HepG2 (cell line): ENCODE measurements around the gene KIRREL3. TPM values are rescaled to one million over a fixed set of nuclear protein-coding genes. Genes with fewer than 3 reads are reported as not detected.

Experiments
- ATAC-seq: fragments of 200-7000 bp; cut with Tn5 transposase; 3 replicates; pipeline ENCODE4 v1.9.1; 2020; ENCODE audit warnings: mild to moderate bottlenecking, moderate library complexity
- BruUV-seq: library from RNA; stranded (reverse); fragments of 400-500 nt; replicated peaks from 2 replicates; lab custom pipeline; 2021; lab: Mats Ljungman, UMichigan
- CTCF ChIA-PET: fragments of 300-600 bp; formaldehyde crosslinking; extraction: SDS; loops from one replicate; lab custom pipeline; 2021; ENCODE audit warnings: low total read pairs, inconsistent platforms, low intra/inter-chr PET ratio; lab: Yijun Ruan, JAX
- POLR2A ChIA-PET: fragments of 350-600 bp; sonication (Branson Sonifier 250); formaldehyde crosslinking; loops from one replicate; lab custom pipeline; 2020; ENCODE audit warnings: antibody characterized with exemption, inconsistent platforms; lab: Yijun Ruan, JAX
- DNase-seq: peaks from one replicate; pipeline ENCODE4 v3.0.0-alpha.2; 2015; ENCODE audit warnings: low spot score
- FAIRE-seq: peaks from 3 replicates; lab custom pipeline; 2011; peaks lifted over from hg19 to GRCh38; lab: Jason Lieb, UNC
- H2AFZ ChIP-seq: one replicate; pipeline ENCODE4 v1.6.1; 2011; ENCODE audit warnings: low read length, inconsistent platforms
- H3K27ac ChIP-seq: fragments of 300-600 bp; 3 replicates; pipeline ENCODE4 v1.8.0; 2011; ENCODE audit warnings: mixed run types, mild to moderate bottlenecking, mixed read lengths, low read length, inconsistent platforms; ENCODE audit not compliant: insufficient read depth; ENCODE audit errors: extremely low read length
- H3K27me3 ChIP-seq, 2 experiments: fragments of 200-600 bp in 1 of 2; 2 replicates in 1 of 2; 3 replicates in 1 of 2; pipeline versions ENCODE4 v1.6.0 to v1.8.0; 2011; ENCODE audit warnings: low read length in 2 of 2, mild to moderate bottlenecking in 2 of 2, moderate library complexity in 2 of 2, inconsistent platforms in 1 of 2; ENCODE audit not compliant: insufficient read depth in 2 of 2, control insufficient read depth in 1 of 2
- H3K36me3 ChIP-seq, 2 experiments: fragments of 200-600 bp in 1 of 2; replicated peaks in 1 of 2; 2 replicates in 1 of 2; 3 replicates in 1 of 2; pipeline versions ENCODE4 v1.5.1 to v1.8.0; 2011; ENCODE audit warnings: low read length in 2 of 2, inconsistent platforms in 1 of 2; ENCODE audit not compliant: insufficient read depth in 2 of 2, control insufficient read depth in 1 of 2
- H3K4me1 ChIP-seq: 2 replicates; pipeline ENCODE4 v1.5.1; 2012; ENCODE audit warnings: low read length, inconsistent platforms; ENCODE audit not compliant: insufficient read depth
- H3K4me2 ChIP-seq: 2 replicates; pipeline ENCODE4 v1.6.0; 2011; ENCODE audit warnings: low read depth, low read length, inconsistent platforms
- H3K4me3 ChIP-seq, 3 experiments: fragments of 200-600 bp in 1 of 3; sonication (generic), shearing (Covaris generic) in 1 of 3; replicated peaks in 1 of 3; 2 replicates each; pipeline ENCODE4 v1.5.1; 2011 to 2016; ENCODE audit warnings: low read length in 3 of 3, inconsistent platforms in 2 of 3, low read depth in 2 of 3, mild to moderate bottlenecking in 2 of 3, control low read depth in 1 of 3, mixed read lengths in 1 of 3; ENCODE audit not compliant: insufficient read depth in 1 of 3
- H3K79me2 ChIP-seq: one replicate; pipeline ENCODE4 v1.6.1; 2011; ENCODE audit warnings: low read length, inconsistent platforms; ENCODE audit not compliant: insufficient read depth
- H3K9ac ChIP-seq: 2 replicates; pipeline ENCODE4 v1.6.0; 2011; ENCODE audit warnings: mild to moderate bottlenecking, low read depth, low read length, inconsistent platforms; ENCODE audit not compliant: insufficient read depth
- H3K9me3 ChIP-seq: 2 replicates; pipeline ENCODE4 v1.5.1; 2012; ENCODE audit warnings: mild to moderate bottlenecking, low read length
- H4K20me1 ChIP-seq: 2 replicates; pipeline ENCODE4 v1.6.0; 2011; ENCODE audit warnings: inconsistent platforms, mild to moderate bottlenecking, low read length, moderate library complexity; ENCODE audit not compliant: insufficient read depth
- ARNT2 ChIP-seq: sonication (generic); formaldehyde crosslinking; IDR thresholded peaks from 2 replicates; pipeline ENCODE4 v1.8.0; 2022; ENCODE audit warnings: mild to moderate bottlenecking, low read depth, missing genetic modification reagents, moderate library complexity
- EZH2 ChIP-seq: conservative IDR thresholded peaks from 2 replicates; pipeline ENCODE4 v1.6.1; 2012; ENCODE audit warnings: mild to moderate bottlenecking, low read depth, low read length, moderate library complexity
- IKZF5 ChIP-seq: IDR thresholded peaks from 2 replicates; pipeline ENCODE4 v1.6.1; 2018; ENCODE audit warnings: missing genetic modification reagents, mild to moderate bottlenecking, missing compliant biosample characterization
- KMT2A ChIP-seq: sonication (generic); formaldehyde crosslinking; IDR thresholded peaks from 2 replicates; pipeline ENCODE4 v1.4.0; 2020; ENCODE audit warnings: missing genetic modification reagents
- MXD4 ChIP-seq: IDR thresholded peaks from 2 replicates; pipeline ENCODE4 v1.6.1; 2016; ENCODE audit warnings: mild to moderate bottlenecking, missing biosample characterization, missing genetic modification reagents
- RBAK ChIP-seq: sonication (generic); formaldehyde crosslinking; IDR thresholded peaks from 2 replicates; pipeline ENCODE4 v1.5.1; 2020; ENCODE audit warnings: mild to moderate bottlenecking, missing genetic modification reagents
- TAF15 ChIP-seq: fragments of 200-400 bp; formaldehyde crosslinking; IDR thresholded peaks from one replicate; pipeline ENCODE4 v1.6.1; 2018; ENCODE audit warnings: mild to moderate bottlenecking, low read depth, low read length; ENCODE audit not compliant: poor library complexity, severe bottlenecking
- ZNF784 ChIP-seq: sonication (generic); formaldehyde crosslinking; IDR thresholded peaks from 2 replicates; pipeline ENCODE4 v1.5.1; 2020; ENCODE audit warnings: missing genetic modification reagents, mild to moderate bottlenecking, borderline replicate concordance
- ZXDC ChIP-seq: sonication (generic); formaldehyde crosslinking; IDR thresholded peaks from 2 replicates; pipeline ENCODE4 v1.5.0; 2020; ENCODE audit warnings: mild to moderate bottlenecking, missing genetic modification reagents
- WGBS: methylation state at CpG from one replicate; pipeline ENCODE4 v1.1.6; 2017; ENCODE audit warnings: low lambda C conversion rate; 5-methylcytosine and 5-hydroxymethylcytosine counted together
- in situ Hi-C: cut with HindIII; loops from 2 replicates; pipeline ENCODE4 v1.10.0; 2017; ENCODE audit warnings: low pct_unique_long_range_greater_than_20kb; ENCODE audit not compliant: extremely low pct_ligation_motif_present
- intact Hi-C: fragments of 100-400 bp; cut with micrococcal nuclease; formaldehyde crosslinking; loops from one replicate; pipeline ENCODE4 v1.10.0; 2022; ENCODE audit not compliant: unreplicated experiment
- polyA plus RNA-seq, 8 experiments: library from polyadenylated mRNA; depleted of rRNA in 3 of 8; stranded (reverse) in 7 of 8; unstranded in 1 of 8; fragments of >200 nt; fragmentation: Illumina TruSeq in 4 of 8; extraction: Trizol in 4 of 8; gene quantifications; 2 replicates each; pipeline versions ENCODE4 v1.2.1 to v1.2.3, GENCODE V29; 2011 to 2016; ENCODE audit warnings: low read depth in 4 of 8, missing spikeins in 1 of 8, mixed read lengths in 1 of 8; ENCODE audit not compliant: insufficient read depth in 1 of 8
- total RNA-seq, 5 experiments: library from RNA; depleted of rRNA; stranded (reverse); fragments of >200 nt; fragmentation: Illumina TruSeq; extraction: Trizol; gene quantifications; 2 replicates each; pipeline ENCODE4 v1.2.3, GENCODE V29; 2016; ENCODE audit warnings: low read depth in 1 of 5

Gene KIRREL3
- total and polyA plus RNA-seq, 2 of the 13 experiments (the other 11 are each of a cell fraction or from before 2014, with no cell fraction given): not detected

GRCh38 chr11:127000981-127001380 lies 411 bp upstream of the KIRREL3 start (continued):
- TF ChIP-seq ZNF784 (CRISPR knock-in tag): no peak
- TF ChIP-seq IKZF5 (CRISPR knock-in tag): no peak

- POLR2A ChIA-PET: no interaction called here
- in situ Hi-C loops: no loop called here
Observed at GRCh38 chr11:126999366-126999765, 1.2 kb downstream of the KIRREL3 start.

GRCh38 chr11:126997641-126998040 lies 2.9 kb downstream of the KIRREL3 start:
- no peak for FAIRE-seq
- no peak overlapping the region for H3K9ac ChIP-seq

More at GRCh38 chr11:126999366-126999765, 1.2 kb downstream of the KIRREL3 start:
- Histone ChIP-seq H3K9me3 (no peaks in the 10 kb centered on the region), H4K20me1 (peaks cover 2% of the 10 kb centered on the region; the same call in 1 of the 2 replicates), H3K4me2 (no peak overlapping the region), H3K27ac (no peak overlapping the region), H2AFZ (no peak overlapping the region), H3K4me1 (no peaks in the 10 kb centered on the region), H3K36me3 (no peaks in the 10 kb centered on the region), H3K79me2 (no peaks in the 10 kb centered on the region), H3K9ac (no peak overlapping the region), H3K27me3 (peaks cover 3 to 55% of the 10 kb centered on the region in 2 experiments; a peak in 3 of 5 replicates), H3K4me3 (no peak overlapping the region)
- CTCF ChIA-PET: no interaction called here
- TF ChIP-seq EZH2 (0 out of 2 replicates have a peak, but pooled peaks have one; percentile 1), ARNT2 (no peak)
- intact Hi-C loops: no loop called here
- no peak for DNase-seq
- no TSS peak for BruUV-seq
- ATAC-seq: no peak
- WGBS: 0% methylated on average over 5 of the region's 5 CpGs
- FAIRE-seq: no peak

More at GRCh38 chr11:126997641-126998040, 2.9 kb downstream of the KIRREL3 start:
- H3K9me3 ChIP-seq: no peaks in the 10 kb centered on the region
- H2AFZ ChIP-seq: no peak overlapping the region
- POLR2A ChIA-PET: no interaction called here
- no peaks in the 10 kb centered on the region for H3K36me3 ChIP-seq
- peaks cover 1 to 46% of the 10 kb centered on the region in 2 experiments; a peak in 3 of 5 replicates for H3K27me3 ChIP-seq
- DNase-seq (no peak), ATAC-seq (no peak)
- BruUV-seq: no TSS peak
- no peak overlapping the region for H3K27ac ChIP-seq
- CTCF ChIA-PET: no interaction called here
- H3K4me2 ChIP-seq: no peak overlapping the region
- H3K4me3 ChIP-seq: no peak overlapping the region
- in situ Hi-C loops (no loop called here), intact Hi-C loops (no loop called here)
- WGBS: 0% methylated on average over 3 of the region's 4 CpGs
- H3K79me2 ChIP-seq: no peaks in the 10 kb centered on the region
- H3K4me1 ChIP-seq: no peaks in the 10 kb centered on the region
- H4K20me1 ChIP-seq: peaks cover 2% of the 10 kb centered on the region; the same call in 1 of the 2 replicates
- TF ChIP-seq TAF15 (no peak), ZXDC (CRISPR knock-in tag) (no peak), MXD4 (no peak), KMT2A (no peak), RBAK (no peak)
